Measurements from ENCODE around the gene LDOC1.

- TF ChIP-seq CTCF (optimal IDR thresholded peaks at IDR 0.05 in 1 of 3, IDR thresholded peaks at IDR 0.05 in 1 of 3, conservative IDR thresholded peaks at IDR 0.05 in 1 of 3; ENCODE audit: extremely low read depth in 1 of 3, insufficient read depth in 2 of 3, low read length in 3 of 3): no peak
- TF ChIP-seq EZH2 (IDR thresholded peaks at IDR 0.05; ENCODE audit: low read length): no peak
Measured at GRCh38 chrX:141201962-141202361, 25.0 kb upstream of the LDOC1 start.
